SU-DHL-6 (cell line): ENCODE results near the gene TRAK1.

Experiments used
- H2AFZ ChIP-seq: fragments of 200-600 bp; sonication (generic); 2 replicates; pipeline ENCODE4 v1.6.1; 2014; ENCODE audit warnings: low read depth, mild to moderate bottlenecking, moderate library complexity, mixed read lengths, antibody characterized with exemption, low read length; ENCODE audit not compliant: severe bottlenecking
- H3F3A ChIP-seq: fragments of 200-600 bp; shearing (Covaris generic); 2 replicates; pipeline ENCODE4 v1.6.0; 2016; ENCODE audit warnings: antibody characterized with exemption, mild to moderate bottlenecking; ENCODE audit not compliant: insufficient read depth
- H3K27ac ChIP-seq: fragments of 200-600 bp; sonication (generic); 2 replicates; pipeline ENCODE4 v1.5.1; 2016; ENCODE audit warnings: low read depth, mild to moderate bottlenecking, low read length, moderate library complexity, mixed read lengths
- H3K27me3 ChIP-seq: fragments of 200-600 bp; sonication (generic), shearing (Covaris generic); 2 replicates; pipeline ENCODE4 v1.6.0; 2014; ENCODE audit warnings: mild to moderate bottlenecking, low read length
- H3K36me3 ChIP-seq: fragments of 200-600 bp; sonication (generic); 2 replicates; pipeline ENCODE4 v1.6.1; 2014; ENCODE audit warnings: mild to moderate bottlenecking, low read length, mixed read lengths
- H3K4me2 ChIP-seq: fragments of 300-600, 200-600 bp; shearing (Covaris generic), sonication (generic); 2 replicates; pipeline ENCODE4 v1.6.0; 2014; ENCODE audit warnings: low read length, low read depth, mild to moderate bottlenecking; ENCODE audit not compliant: poor library complexity, severe bottlenecking
- H3K4me3 ChIP-seq: fragments of 200-600 bp; sonication (generic); 2 replicates; pipeline ENCODE4 v1.5.1; 2014; ENCODE audit warnings: antibody characterized with exemption, low read length, mild to moderate bottlenecking, mixed read lengths; ENCODE audit not compliant: insufficient read depth, poor library complexity, severe bottlenecking
- H3K79me2 ChIP-seq: fragments of 200-600 bp; sonication (generic); 2 replicates; pipeline ENCODE4 v1.6.1; 2014; ENCODE audit warnings: mild to moderate bottlenecking, low read length, moderate library complexity; ENCODE audit not compliant: insufficient read depth
- H3K9ac ChIP-seq: fragments of 200-600 bp; sonication (generic); 2 replicates; pipeline ENCODE4 v1.7.0; 2014; ENCODE audit warnings: mild to moderate bottlenecking, low read length
- H3K9me2 ChIP-seq: fragments of 200-600 bp; sonication (generic); replicated peaks from 2 replicates; pipeline ENCODE4 v1.6.1; 2014; ENCODE audit warnings: low read length; ENCODE audit not compliant: insufficient read depth
- H3K9me3 ChIP-seq: fragments of 200-600 bp; sonication (generic); 2 replicates; pipeline ENCODE4 v1.6.1; 2014; ENCODE audit warnings: low read length, mixed read lengths; ENCODE audit not compliant: insufficient read depth
- H4K20me1 ChIP-seq: fragments of 200-600 bp; sonication (generic); 2 replicates; pipeline ENCODE4 v1.6.1; 2014; ENCODE audit warnings: low read depth, mild to moderate bottlenecking, antibody characterized with exemption, low read length, moderate library complexity, mixed read lengths
- CTCF ChIP-seq: fragments of 200-600 bp; sonication (generic); IDR thresholded peaks from one replicate; pipeline ENCODE4 v1.5.1; 2017; ENCODE audit warnings: antibody characterized with exemption, mild to moderate bottlenecking, low read length, moderate library complexity; ENCODE audit not compliant: insufficient read depth, poor library complexity, severe bottlenecking
- EZH2phosphoT487 ChIP-seq: fragments of 200-600 bp; sonication (generic), shearing (Covaris generic); conservative IDR thresholded peaks from 2 replicates; pipeline ENCODE4 v1.6.1; 2018; ENCODE audit warnings: mild to moderate bottlenecking, antibody characterized with exemption, low read length, moderate library complexity, mixed read lengths

Gene TRAK1

GRCh38 chr3:42090973-42091731 lies at the start of gene TRAK1:
Gene TRAK1, plus strand, starts transcription at chr3:42091357. Its CDS starts 113 bp downstream, at chr3:42091470.
- Histone ChIP-seq H3K4me2 (no peak within 1 kb of the TSS), H3K36me3 (no peaks in the 10 kb centered on the region), H4K20me1 (no peaks in the 10 kb centered on the region), H3K27me3 (no peaks in the 10 kb centered on the region), H3K9ac (no peak within 1 kb of the TSS), H2AFZ (no peak within 1 kb of the TSS), H3K9me3 (no peaks in the 10 kb centered on the region), H3K79me2 (peaks cover 22% of the 10 kb centered on the region), H3F3A (peaks cover 5% of the 10 kb centered on the region; the same call in 1 of the 2 replicates), H3K27ac (no peak within 1 kb of the TSS), H3K9me2 (no peaks in the 10 kb centered on the region), H3K4me3 (no peak within 1 kb of the TSS)
- TF ChIP-seq CTCF = no peak
- no peak for TF ChIP-seq EZH2phosphoT487

GRCh38 chr3:42042747-42043098 lies 48.4 kb upstream of the TRAK1 start:
- H3K4me3 ChIP-seq = no peak overlapping the region
- TF ChIP-seq EZH2phosphoT487 (no peak), CTCF (no peak)
- no peak overlapping the region for H3K4me2 ChIP-seq
- H3K9ac ChIP-seq = no peak overlapping the region
- no peaks in the 10 kb centered on the region for H3K27me3 ChIP-seq
- no peak overlapping the region for H3K27ac ChIP-seq
- no peaks in the 10 kb centered on the region for H3K9me3 ChIP-seq
- H3K9me2 ChIP-seq = no peaks in the 10 kb centered on the region
- no peaks in the 10 kb centered on the region for H3K36me3 ChIP-seq
- peaks cover 94% of the 10 kb centered on the region for H3K79me2 ChIP-seq
- no peak overlapping the region for H2AFZ ChIP-seq
- H3F3A ChIP-seq = peaks cover 3% of the 10 kb centered on the region; the same call in 1 of the 2 replicates
- peaks cover 7% of the 10 kb centered on the region for H4K20me1 ChIP-seq

GRCh38 chr3:42043099-42043813 lies 47.9 kb upstream of the TRAK1 start:
- Histone ChIP-seq H3K9me2 (no peaks in the 10 kb centered on the region), H3K9ac (no peak overlapping the region), H3K9me3 (no peaks in the 10 kb centered on the region), H3K79me2 (peaks cover 94% of the 10 kb centered on the region), H3K4me2 (no peak overlapping the region), H3F3A (peaks cover 9% of the 10 kb centered on the region; the same call in 1 of the 2 replicates), H3K36me3 (no peaks in the 10 kb centered on the region), H3K4me3 (no peak overlapping the region), H3K27me3 (no peaks in the 10 kb centered on the region), H2AFZ (no peak overlapping the region), H3K27ac (no peak overlapping the region), H4K20me1 (peaks cover 7% of the 10 kb centered on the region)
- TF ChIP-seq EZH2phosphoT487 (no peak), CTCF (no peak)
